Activated CD8-positive, alpha-beta memory T cell treated with anti-CD3 and anti-CD28 coated beads for 48 hours (primary cell): ENCODE data around the gene MNDA.
"Not testable (repeated sequence)": the region's sequence is repeated elsewhere in the genome, so short reads cannot be mapped to it uniquely, and the experiment has no call there.

Experiments
- DNase-seq, 3 experiments: peaks; one replicate each; pipeline ENCODE4 v3.0.0-alpha.2; 2020; ENCODE audit warnings: low read depth in 2 of 3, low spot score in 2 of 3

The MNDA gene

DNA sequence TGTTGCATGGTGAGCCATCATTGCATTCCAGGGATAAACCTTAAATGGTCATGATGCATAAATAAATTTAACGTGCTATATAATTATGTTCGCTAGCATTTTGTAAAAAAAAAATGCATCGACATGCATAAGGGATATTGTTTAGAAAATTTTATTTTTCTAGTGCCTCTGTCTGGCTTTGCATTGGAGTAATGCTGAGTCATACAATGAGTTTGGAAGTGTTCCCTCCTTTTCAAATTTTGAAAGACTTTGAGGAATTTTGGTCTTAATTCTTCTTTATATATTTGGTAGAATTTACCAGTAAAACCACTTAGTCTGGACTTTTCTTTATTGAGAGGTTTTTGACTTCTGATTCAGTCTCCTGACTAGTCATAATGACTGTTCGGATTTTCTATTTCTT lies 4.9 kb downstream of the MNDA start:
- no peak for DNase-seq

DNA sequence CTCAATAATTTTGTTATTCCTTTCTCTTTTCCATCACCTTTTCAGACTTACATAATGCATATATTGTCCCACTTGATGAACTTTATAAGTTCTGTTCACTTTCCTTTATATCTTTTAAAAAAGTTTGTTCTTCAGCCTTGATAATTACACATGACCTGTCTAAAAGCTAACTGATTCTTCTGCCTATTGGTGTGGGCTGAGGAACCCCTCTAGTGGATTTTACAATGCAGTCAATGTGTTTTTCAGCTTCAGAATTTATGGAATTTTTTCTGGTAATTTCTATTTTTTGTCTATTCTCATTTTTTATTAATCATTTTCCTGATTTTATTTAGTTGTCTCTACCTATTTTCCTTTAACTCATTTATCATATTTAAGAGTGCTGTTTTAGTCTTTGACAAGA lies 7.5 kb downstream of the MNDA start:
- no peak for DNase-seq

DNA sequence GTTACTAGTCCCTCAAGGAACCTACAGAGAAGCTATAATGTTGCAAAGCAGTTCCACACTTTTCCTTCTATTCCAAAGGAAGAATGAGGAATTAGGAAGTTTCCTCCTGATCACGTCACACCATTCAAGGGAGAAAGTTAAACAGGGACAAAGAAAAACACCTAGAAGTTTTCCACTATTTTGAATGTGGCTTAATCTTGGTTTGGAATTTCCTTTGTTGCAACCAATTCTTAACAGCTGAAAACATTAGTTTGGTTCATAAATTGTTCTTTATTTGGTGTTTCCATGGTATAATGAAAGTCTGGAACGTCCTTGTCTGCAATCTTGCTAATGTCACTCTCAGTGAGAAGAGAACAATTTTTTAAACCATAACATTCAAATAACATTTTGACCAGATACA lies 8.4 kb downstream of the MNDA start:
- DNase-seq: no peak

DNA sequence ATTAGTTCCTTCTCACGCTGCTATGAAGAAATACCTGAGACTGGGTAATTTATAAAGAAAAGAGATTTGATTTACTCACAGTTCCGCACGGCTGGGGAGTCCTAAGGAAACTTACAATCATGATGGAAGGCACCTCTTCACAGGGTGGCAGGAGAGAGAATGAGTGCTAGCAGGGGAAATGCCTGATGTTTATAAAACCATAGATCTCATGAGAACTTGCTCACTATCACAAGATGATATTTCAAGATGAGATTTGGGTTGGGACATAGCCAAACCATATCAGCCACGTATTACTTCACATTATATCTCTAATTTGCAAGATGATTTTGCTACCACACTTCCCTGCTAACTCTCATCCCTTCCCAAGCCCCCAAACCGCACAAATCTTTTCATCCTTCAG lies 9.1 kb downstream of the MNDA start:
- no peak for DNase-seq

DNA sequence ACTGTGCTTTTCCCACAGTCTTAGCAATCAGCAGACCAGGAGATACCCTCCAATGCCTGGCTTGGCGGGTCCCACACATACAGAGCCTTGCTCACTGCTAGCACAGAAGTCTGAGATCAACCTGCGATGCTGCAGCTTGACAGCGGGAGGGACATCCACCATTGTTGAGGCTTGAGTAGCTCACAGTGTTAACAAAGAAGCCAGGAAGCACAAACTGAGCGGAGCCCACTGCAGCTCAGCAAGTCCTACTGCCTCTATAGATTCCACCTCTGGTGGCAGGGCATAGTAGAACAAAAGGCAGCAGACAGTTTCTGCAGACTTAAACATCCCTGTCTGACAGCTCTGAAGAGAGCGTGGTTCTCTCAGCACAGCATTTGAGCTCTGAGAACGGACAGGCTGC lies 33.4 kb downstream of the MNDA start:
- DNase-seq: no peak

DNA sequence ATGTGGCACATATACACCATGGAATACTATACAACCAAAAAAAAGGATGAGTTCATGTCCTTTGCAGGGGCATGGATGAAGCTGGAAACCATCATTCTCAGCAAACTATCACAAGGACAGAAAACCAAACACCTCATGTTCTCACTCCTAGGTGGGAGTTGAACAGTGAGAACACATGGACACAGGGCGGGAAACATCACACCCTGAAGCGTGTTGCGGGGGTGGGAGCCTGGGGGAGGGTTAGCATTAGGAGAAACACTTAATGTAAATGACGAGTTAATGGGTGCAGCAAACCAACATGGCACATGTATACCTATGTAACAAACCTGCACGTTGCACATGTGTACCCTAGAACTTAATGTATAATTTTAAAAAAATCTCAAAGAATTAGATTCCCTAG lies 39.3 kb downstream of the MNDA start:
- not testable (repeated sequence) for DNase-seq

DNA sequence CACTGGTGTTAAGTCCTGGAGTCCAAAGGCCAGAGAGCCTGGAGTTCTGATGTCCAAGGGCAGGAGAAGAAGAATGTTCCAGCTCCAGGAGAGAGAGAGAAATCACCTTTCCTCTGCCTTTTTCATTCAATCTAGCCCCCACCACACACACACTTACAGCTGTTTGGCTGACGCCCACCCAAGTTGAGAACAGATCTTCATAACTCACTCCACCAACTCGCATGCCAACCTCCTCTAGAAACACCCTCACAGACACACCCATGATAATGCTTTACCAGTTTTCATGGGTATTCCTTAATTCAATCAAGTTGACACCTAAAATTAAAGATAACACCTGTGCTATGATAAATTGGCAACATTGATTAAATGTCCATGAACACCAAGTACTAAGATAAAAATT lies 42.0 kb downstream of the MNDA start:
- DNase-seq: no peak

DNA sequence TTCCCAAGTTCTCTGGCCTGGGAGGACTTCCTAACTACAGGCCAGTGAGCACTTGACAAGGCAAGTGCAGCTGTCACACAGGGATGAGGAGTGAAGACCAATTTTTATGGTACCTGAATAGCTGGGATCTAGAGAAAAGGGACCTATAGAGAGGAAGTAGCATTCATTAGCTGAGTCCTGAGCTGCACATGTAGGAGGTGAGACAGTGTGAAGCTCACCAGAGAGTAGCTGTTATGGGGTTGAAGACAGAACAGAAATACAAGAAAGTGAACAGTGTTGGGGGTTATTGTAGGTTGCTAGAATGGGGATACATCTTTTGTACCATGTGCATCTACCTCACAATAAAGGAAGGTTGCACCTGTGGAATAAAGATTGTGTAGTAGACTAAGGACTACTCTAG lies 62.5 kb downstream of the MNDA start:
- no peak for DNase-seq

DNA sequence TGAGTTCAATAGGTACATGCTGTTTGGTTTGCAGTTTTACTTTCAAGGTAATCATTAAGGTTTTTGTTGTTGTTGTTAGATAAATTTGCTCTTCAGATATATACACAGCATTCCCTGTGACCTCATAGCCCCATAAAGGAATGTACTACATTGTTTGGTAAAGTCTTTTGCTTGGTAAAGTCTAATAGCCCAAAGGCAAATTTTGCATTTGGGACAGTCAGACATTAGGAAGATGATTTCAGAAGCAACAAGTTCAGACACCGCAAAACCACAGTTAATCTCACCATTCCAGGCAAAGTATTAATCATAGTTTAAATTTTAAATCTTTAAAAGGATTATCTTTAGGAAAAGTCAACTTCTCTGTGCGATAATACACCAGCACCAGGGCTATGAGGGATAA lies 67.6 kb downstream of the MNDA start:
- DNase-seq: no peak
